Glomerular visceral epithelial cell (primary cell): Measurements from ENCODE around the gene CYFIP2.

Experiments
- DNase-seq: peaks from one replicate; pipeline ENCODE4 v3.0.0-alpha.2; 2016; ENCODE audit errors: extremely low spot score

Gene CYFIP2

GRCh38 chr5:157324237-157324636 is 58.3 kb downstream of the CYFIP2 start:
- no peak for DNase-seq

- DNase-seq = no peak
These were observed 60.6 kb downstream of the CYFIP2 start for GRCh38 chr5:157326440-157327005.

DNA sequence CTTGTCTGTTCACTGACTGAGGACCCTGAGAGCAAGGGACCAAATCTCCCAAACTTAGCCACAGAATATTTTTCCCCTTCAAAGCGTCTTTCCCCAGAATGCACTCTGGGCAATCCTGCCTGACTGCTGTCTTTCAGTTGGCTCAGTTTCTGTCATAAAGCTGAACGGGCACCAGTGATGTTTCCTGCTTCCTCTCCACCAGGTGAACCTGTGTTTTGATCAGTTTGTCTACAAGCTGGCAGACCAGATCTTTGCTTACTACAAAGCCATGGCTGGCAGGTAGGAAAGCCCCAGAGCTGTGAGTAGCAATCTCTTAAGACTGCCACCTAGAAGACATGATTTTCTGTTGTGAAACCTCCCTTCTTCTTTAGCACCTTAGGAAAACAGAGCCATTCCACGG is 61.8 kb downstream of the CYFIP2 start:
- DNase-seq = no peak

- peak; percentile 84 for DNase-seq
These were observed 62.5 kb downstream of the CYFIP2 start for GRCh38 chr5:157328277-157328912.

DNA sequence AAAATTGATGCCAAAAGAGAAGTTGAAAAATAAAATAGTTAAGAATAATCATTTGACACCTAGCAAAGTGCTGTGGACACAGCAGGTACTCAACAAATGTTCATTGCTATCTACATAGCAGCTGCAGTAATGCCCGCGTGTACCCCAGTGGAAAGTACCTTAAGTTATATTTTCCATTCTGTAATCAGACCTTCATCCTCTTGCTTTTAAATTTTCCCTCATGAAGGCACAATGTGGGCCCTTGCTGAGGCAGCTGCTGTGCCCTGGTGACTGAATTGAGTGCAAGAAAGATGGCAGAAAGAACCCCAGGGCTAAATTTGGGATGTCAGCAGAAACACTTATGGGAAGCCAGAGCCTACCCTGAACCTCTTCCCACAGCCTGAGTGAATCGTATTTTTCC is 65.9 kb downstream of the CYFIP2 start:
- DNase-seq = no peak

- no peak for DNase-seq
These were observed 69.9 kb downstream of the CYFIP2 start for GRCh38 chr5:157335534-157336422.

DNA sequence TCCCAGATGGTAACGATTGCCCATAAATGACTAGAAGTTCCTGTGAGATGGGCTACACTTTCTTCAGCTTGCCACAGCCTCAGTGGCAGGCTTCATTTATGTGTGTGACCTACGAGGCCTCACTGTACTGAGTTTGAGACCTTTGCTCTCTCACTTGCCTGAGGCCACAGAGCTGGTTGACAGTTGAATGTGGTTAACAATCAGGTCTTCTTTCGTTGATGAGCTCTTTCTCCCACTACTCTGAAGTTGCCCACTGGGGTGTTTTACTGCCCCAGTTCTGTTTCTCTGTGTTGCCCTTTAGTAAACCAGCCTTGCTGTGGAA is 70.5 kb downstream of the CYFIP2 start:
- no peak for DNase-seq

DNA sequence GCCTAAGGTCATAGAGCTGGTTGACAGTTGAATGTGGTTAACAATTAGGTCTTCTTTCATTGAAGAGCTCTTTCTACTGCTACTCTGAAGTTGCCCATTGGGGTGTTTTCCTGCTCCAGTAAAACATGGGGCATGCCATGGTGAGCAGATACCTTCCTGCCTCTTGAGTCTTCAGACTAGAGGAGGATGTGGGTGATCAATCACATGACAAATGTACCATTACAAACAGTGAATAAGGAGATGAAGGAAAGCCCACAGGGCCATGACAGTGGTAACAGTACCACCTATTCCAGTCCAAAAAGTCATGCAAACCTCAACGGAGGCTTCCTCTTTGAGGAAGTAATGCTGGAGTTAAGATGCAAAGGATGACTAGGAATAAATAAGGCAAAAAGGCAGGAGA is 73.5 kb downstream of the CYFIP2 start:
- no peak for DNase-seq

DNA sequence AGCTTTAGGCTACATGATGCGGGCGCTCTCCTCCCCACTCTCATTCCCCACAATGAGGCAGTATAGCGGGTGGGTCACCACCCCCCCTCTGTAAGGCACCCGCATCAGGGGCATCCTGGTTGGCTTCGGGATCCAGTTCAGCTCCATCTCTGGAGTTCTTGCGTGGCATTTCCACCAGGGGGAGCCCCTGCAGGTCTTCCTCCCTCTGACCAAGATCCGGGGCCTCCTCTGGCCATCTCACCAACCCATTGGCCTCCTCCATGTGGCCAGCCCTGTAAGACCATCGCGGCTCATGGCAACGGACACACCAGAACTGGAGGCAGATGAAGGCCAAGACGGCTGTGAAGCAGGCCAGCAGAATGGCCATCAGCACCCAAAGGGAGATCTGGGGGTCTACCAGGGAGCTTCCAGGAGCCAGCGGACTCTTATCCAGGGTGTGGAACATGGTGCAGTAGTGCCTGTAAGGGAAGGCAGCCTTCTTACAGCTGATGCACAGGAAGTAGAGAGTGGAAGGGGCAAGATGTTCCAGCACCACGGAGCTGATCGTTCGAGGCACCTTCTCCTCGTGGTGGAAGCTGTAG is 77.0 kb downstream of the CYFIP2 start:
- DNase-seq = peak; percentile 48

DNA sequence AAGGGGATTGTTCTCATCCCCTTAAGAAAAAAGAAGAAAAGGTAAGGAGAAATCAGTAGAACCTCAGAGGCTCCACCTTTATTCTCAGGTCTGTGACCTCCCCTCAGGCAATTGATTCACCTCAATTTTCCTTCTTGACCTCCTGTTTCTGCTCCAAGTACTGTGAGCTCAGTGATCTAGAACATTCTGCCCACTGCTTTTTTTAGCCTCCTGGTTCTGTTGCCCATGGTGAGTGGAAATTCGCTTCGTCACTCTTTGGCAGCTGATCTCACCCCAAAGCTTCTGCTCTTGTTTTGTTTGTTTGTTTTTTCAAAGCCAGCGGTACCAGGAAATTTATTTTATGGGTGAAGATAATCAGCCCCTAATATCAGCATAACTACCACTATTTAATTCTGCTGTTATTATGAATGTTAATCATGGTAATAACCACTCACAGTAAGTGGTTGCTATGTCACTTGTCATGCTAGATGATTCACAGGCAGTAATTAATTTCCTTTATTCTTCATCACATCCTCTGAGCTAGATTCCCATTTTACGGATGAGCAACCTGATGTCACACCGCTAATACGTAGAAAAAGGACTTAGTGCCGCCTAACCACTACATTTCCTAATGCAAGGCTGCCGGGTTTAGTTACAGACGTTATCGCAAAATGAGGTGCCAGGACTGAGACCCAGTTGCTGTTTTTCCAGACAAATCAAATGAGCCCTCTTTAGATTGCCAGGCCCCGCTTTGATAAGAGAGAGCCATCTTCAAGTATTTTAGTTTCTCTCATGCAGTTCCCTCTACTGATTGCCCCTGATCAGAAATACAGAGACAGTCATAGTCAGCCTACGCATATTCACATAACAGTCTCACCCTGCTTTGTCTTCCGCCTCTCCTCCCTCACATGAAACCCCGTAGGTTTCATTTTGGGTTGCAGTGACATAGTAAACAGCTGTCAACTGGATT is 78.2 kb downstream of the CYFIP2 start:
- DNase-seq = no peak

GRCh38 chr5:157345067-157345466 is 79.1 kb downstream of the CYFIP2 start:
- no peak for DNase-seq

GRCh38 chr5:157345485-157345884 is 79.6 kb downstream of the CYFIP2 start:
- no peak for DNase-seq

DNA sequence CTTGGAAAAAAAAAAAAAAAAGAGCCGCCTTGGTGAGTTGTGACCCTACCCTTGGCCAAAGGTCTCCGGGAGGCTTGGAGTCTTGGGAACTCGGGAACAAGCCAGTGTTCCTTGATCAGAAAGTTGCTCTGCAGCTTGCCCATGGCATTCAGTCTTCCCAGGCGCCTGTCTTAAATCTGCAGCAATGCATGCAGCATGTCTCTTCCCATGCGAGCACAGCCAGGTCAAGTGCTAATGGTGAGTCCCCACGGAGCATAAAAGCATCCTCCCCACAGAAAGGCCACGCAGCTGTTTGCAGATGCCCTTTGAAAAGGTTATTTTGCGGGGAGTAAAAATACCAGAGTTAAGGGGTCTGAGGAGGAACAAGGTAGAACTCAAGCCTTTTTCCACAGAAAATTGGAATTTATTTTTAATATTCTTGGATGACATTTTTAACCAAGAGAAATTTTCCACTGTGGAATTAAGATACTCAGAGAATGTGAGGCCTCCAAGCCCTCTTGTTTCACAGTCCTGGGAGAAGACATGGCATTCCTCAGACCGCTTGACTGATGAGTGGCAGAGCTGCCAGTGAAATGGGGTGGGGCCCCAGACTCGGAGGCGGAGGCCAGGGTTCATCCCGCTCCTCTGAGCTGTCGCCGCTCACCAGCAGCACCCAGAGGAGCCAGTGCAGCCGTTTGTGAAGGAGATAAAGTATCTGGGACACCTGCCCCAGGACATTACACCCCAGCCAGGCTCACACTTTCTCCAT is 81.6 kb downstream of the CYFIP2 start:
- DNase-seq = no peak

DNA sequence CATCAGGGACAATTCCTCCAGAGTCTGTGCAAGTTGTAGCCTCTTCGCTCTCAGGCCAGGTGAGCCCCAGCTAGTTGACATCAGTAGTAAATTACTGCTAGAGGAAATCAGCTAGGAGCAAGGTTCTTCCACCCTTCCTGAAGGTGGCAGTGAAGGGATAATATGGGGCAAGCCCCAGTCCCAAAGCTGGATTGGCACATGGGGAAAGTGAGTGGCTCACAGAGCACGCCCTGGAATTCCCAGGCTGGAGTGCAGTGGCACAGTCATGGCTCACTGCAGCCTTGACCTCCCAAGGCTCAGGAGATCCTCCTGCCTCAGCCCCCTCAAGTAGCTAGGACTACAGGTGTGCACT is 82.1 kb downstream of the CYFIP2 start:
- no peak for DNase-seq

GRCh38 chr5:157350939-157351801 is 85.2 kb downstream of the CYFIP2 start:
- DNase-seq = no peak

GRCh38 chr5:157351802-157352092 is 85.8 kb downstream of the CYFIP2 start:
- DNase-seq = no peak

DNA sequence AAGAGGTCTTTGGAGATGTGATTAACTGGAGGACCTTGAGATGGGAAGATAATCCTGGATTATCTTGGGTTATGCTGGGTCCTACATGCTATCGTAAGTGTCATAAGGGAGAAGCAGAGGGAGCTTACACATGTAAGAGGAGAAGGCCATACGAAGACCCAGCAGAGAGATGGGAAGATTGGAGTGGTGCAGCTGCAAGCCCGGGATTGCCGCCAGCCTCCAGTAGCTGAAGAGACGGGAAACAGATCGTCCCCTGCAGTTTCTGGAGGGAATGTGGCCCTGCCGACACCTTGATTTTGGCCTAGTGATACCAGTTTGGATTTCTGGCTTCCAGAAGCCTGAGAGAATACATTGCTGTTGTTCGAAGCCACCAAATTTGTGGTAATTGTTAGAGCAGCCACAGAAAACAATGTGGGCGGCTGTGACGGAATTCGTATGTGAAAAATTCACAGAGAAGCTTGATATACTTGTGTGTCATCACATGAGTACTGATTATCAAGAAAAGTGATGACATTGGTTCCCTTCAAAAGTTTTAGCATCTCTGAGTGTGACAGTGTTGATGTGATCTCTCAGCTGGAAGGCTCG is 86.9 kb downstream of the CYFIP2 start:
- DNase-seq = no peak

DNA sequence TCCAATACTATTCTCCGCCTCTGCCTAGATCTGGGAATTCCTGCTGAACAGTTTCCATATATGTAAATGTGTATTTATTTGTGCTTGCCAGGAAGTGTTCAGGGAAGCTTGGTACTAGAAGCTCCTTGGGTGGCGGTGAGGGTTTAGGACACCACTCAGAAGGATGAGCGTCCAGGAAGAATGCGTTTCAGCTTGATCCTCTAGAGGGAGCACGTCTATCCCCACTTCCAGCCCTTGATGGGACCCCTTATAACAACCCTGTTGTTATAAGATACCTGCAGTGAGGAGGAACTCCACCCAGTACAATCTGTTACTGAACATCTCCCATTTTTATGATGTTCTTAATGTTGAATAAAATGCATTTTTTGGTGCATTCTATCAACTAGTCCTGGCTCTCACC is 88.9 kb downstream of the CYFIP2 start:
- no peak for DNase-seq

- DNase-seq = no peak
These were observed 90.7 kb downstream of the CYFIP2 start for GRCh38 chr5:157356576-157356975.

- DNase-seq = no peak
These were observed 91.9 kb downstream of the CYFIP2 start for GRCh38 chr5:157357823-157358222.
